B cell (primary cell): Measurements from ENCODE around the gene CEACAM5.

Source experiments
- CTCF ChIP-seq: fragments of 200-600 bp; IDR thresholded peaks from one replicate; pipeline ENCODE4 v1.8.0; 2022; ENCODE audit warnings: antibody characterized with exemption, mild to moderate bottlenecking
- EZH2 ChIP-seq: IDR thresholded peaks from 2 replicates; pipeline ENCODE4 v1.6.1; 2012; ENCODE audit warnings: borderline replicate concordance, low read depth, mild to moderate bottlenecking, moderate library complexity, low read length; ENCODE audit not compliant: insufficient read depth, poor library complexity, severe bottlenecking

GRCh38 chr19:41699231-41699967, 9.0 kb upstream of the CEACAM5 start:
- TF ChIP-seq CTCF = no peak
- TF ChIP-seq EZH2 = no peak
